ENCODE data around the gene FGFRL1. TPM values are rescaled to one million over a fixed set of nuclear protein-coding genes. Genes with fewer than 3 reads are reported as not detected.

Gene FGFRL1
- polyA plus RNA-seq, 1 donor from 2014 or later = 0.97 TPM

DNA sequence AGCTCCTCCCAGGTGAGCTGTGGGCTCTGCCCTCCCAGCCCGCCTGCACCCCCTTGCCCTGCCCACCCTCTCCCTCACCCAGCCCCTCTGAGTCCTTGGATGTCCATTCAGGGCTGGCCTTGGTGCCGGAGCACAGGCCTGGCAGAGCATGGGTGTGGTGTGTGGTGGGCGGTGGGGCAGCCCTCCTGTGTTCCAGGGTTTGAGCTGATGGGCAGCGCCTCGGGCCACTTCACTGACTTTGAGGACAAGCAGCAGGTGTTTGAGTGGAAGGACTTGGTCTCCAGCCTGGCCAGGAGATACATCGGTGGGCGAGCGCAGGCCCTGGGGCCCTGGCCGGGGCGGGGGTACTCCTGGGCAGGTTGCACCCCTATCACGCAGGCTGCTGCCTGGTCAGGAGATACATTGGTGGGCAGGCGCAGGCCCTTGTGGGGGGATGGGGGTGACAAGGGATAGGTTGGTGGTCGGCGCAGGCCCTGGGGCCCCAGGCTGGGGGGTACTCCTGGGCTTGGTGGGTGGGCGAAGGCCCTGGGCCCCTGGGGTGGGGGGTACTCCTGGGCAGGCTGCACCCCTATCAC is 10.7 kb upstream of the FGFRL1 start:
- Histone ChIP-seq H3K27me3 (ENCODE audit: insufficient read depth, low read depth, low read length) (peaks cover 64% of the 10 kb centered on the region), H3K4me2 (ENCODE audit: low read length) (no peak overlapping the region)

DNA sequence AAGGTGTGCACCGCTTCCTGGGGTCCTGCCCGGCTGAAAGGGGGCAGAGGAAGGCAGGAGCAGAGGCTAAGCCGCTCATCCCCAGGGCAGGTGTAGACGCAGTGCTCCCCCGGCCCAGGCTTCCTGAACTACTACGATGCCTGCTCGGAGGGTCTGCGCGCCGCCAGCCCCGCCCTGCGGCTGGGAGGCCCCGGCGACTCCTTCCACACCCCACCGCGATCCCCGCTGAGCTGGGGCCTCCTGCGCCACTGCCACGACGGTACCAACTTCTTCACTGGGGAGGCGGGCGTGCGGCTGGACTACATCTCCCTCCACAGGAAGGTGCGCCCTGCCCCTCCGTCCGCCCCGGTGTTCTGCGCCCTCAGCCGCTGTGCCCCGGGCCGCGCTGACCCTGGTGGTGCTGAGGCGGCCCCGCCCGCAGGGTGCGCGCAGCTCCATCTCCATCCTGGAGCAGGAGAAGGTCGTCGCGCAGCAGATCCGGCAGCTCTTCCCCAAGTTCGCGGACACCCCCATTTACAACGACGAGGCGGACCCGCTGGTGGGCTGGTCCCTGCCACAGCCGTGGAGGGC is 9.8 kb upstream of the FGFRL1 start:
- H3K27me3 ChIP-seq (ENCODE audit: insufficient read depth, low read depth, low read length) = peaks cover 61% of the 10 kb centered on the region
- H3K79me2 ChIP-seq (replicated peaks; ENCODE audit: insufficient read depth, low read length) = no peaks in the 10 kb centered on the region
- no peaks in the 10 kb centered on the region for H4K20me1 ChIP-seq (ENCODE audit: insufficient read depth)
- H3K36me3 ChIP-seq (ENCODE audit: insufficient read depth, low read length) = no peaks in the 10 kb centered on the region
- H3K4me3 ChIP-seq (ENCODE audit: low read length) = no peak overlapping the region
- H3F3A ChIP-seq (ENCODE audit: insufficient read depth, low read length, poor library complexity, severe bottlenecking) = no peaks in the 10 kb centered on the region
- H3K9me2 ChIP-seq (ENCODE audit: insufficient read depth, low read length) = no peaks in the 10 kb centered on the region
- H3K9me3 ChIP-seq (ENCODE audit: low read length) = peaks cover 4% of the 10 kb centered on the region
- H2AFZ ChIP-seq (ENCODE audit: low read depth, low read length) = no peak overlapping the region
- H3K27ac ChIP-seq (ENCODE audit: low read length) = no peak overlapping the region
- H3K9ac ChIP-seq (ENCODE audit: low read length) = no peak overlapping the region
- no peak overlapping the region for H3K4me2 ChIP-seq (ENCODE audit: low read length)
- TF ChIP-seq EZH2 (IDR thresholded peaks at IDR 0.05; ENCODE audit: borderline replicate concordance, insufficient read depth, low read length, poor library complexity, severe bottlenecking) = no peak
- no peak for TF ChIP-seq TAF1 (IDR thresholded peaks at IDR 0.05; ENCODE audit: low read depth)
- TF ChIP-seq RAD21 (conservative IDR thresholded peaks at IDR 0.05) = no peak
- TF ChIP-seq REST (IDR thresholded peaks at IDR 0.05; ENCODE audit: borderline replicate concordance) = no peak
- no peak for TF ChIP-seq SMC3 (conservative IDR thresholded peaks at IDR 0.05; ENCODE audit: poor library complexity)
- no peak for TF ChIP-seq EP300 (conservative IDR thresholded peaks at IDR 0.05; ENCODE audit: poor library complexity, severe bottlenecking)
- TF ChIP-seq POLR2AphosphoS5 (IDR thresholded peaks at IDR 0.05) = no peak

More for the DNA sequence above, 10.7 kb upstream of the FGFRL1 start:
- Histone ChIP-seq H3K9me2 (ENCODE audit: insufficient read depth, low read length) (no peaks in the 10 kb centered on the region), H3K27ac (ENCODE audit: low read length) (no peak overlapping the region), H3K4me3 (ENCODE audit: low read length) (no peak overlapping the region), H4K20me1 (ENCODE audit: insufficient read depth) (no peaks in the 10 kb centered on the region), H3K9me3 (ENCODE audit: low read length) (peaks cover 4% of the 10 kb centered on the region), H3K79me2 (replicated peaks; ENCODE audit: insufficient read depth, low read length) (no peaks in the 10 kb centered on the region), H3F3A (ENCODE audit: insufficient read depth, low read length, poor library complexity, severe bottlenecking) (no peaks in the 10 kb centered on the region), H3K9ac (ENCODE audit: low read length) (no peak overlapping the region), H3K36me3 (ENCODE audit: insufficient read depth, low read length) (no peaks in the 10 kb centered on the region), H2AFZ (ENCODE audit: low read depth, low read length) (no peak overlapping the region)
- TF ChIP-seq POLR2AphosphoS5 (IDR thresholded peaks at IDR 0.05) = no peak
- TF ChIP-seq MXI1 (conservative IDR thresholded peaks at IDR 0.05; ENCODE audit: poor library complexity, severe bottlenecking) = no peak
- no peak for TF ChIP-seq EP300 (conservative IDR thresholded peaks at IDR 0.05; ENCODE audit: poor library complexity, severe bottlenecking)
- TF ChIP-seq TAF1 (IDR thresholded peaks at IDR 0.05; ENCODE audit: low read depth) = no peak
- TF ChIP-seq CTCF (IDR thresholded peaks at IDR 0.05; ENCODE audit: poor library complexity, severe bottlenecking) = no peak
- TF ChIP-seq RAD21 (conservative IDR thresholded peaks at IDR 0.05) = no peak
- TF ChIP-seq REST (IDR thresholded peaks at IDR 0.05; ENCODE audit: borderline replicate concordance) = no peak
- no peak for TF ChIP-seq EZH2 (IDR thresholded peaks at IDR 0.05; ENCODE audit: borderline replicate concordance, insufficient read depth, low read length, poor library complexity, severe bottlenecking)
- no peak for TF ChIP-seq SMC3 (conservative IDR thresholded peaks at IDR 0.05; ENCODE audit: poor library complexity)

Measured in neural cell (in vitro differentiated cells).